ENCODE data around the gene PLS3.

DNA sequence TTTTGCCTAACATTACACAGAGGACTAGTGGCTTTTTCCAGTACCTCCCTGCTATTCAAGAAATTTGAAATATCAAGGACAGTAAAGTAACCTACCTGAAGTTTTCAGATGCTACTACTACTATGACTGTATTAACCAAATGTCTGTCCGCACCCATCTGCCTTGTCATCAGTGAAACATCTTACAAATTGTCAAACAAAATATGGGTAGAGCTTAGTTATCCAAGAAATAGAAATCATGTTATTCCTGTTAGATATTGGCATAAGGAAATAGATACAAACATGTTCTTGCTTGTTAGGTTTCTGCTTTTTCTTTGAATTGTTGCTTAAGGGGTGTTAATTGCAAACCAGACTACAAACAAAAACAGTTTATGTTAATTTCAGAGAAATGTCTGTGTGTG is 63.9 kb downstream of the PLS3 start:
- TF ChIP-seq POLR2A (IDR thresholded peaks at IDR 0.05), result no peak
- TF ChIP-seq, protein P1, sequence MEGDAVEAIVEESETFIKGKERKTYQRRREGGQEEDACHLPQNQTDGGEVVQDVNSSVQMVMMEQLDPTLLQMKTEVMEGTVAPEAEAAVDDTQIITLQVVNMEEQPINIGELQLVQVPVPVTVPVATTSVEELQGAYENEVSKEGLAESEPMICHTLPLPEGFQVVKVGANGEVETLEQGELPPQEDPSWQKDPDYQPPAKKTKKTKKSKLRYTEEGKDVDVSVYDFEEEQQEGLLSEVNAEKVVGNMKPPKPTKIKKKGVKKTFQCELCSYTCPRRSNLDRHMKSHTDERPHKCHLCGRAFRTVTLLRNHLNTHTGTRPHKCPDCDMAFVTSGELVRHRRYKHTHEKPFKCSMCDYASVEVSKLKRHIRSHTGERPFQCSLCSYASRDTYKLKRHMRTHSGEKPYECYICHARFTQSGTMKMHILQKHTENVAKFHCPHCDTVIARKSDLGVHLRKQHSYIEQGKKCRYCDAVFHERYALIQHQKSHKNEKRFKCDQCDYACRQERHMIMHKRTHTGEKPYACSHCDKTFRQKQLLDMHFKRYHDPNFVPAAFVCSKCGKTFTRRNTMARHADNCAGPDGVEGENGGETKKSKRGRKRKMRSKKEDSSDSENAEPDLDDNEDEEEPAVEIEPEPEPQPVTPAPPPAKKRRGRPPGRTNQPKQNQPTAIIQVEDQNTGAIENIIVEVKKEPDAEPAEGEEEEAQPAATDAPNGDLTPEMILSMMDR (IDR thresholded peaks at IDR 0.05), result no peak
